ENCODE data around the gene C22orf23.

The C22orf23 gene

DNA sequence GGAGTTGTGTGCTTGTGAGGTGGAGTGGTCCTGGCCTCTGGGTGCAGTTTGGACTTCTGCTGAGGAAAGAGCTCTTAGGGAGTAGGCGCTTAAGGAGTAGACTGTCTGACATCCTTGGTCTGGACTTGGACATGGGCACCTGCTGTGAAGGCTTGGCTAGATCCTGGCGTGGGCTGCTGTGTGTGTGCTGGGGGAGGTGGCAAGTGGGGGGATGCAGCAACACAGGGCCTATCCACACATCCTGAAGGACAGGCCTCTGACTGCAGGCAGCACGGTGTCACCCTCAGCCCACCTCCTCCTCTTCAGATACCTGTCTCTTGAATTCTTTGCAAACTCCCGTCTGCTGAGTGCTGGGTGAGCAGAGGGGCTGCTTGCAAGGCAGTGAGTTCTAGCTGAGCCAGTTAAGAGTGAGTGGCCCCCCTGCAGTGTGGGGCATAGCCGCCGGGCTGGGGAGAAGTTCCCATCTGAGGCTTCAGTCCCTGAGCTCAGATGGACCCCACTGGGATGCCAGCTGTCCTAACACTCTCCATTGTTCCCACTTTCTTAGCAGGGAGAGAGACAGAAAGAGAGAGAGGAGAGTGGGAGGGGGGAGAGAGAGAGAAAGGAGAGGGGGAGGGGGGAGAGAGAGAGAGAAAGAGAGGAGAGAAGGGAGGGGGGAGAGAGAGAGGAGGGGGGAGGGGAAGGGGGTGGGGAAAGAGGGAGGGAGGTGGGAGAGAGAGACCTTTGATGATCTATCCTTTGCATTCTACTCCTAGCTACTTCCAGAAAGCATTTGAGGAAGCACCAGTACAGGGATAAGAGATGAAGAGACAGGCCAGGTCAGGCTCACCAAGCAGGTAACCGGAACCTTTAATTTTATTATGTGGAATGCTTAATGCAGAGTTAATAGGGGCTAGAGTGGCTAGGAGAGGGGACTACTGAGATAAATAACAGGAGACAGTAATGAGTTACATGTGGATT, 18.4 kb upstream of the C22orf23 start:
- no peaks in the 10 kb centered on the region for H3K9me3 ChIP-seq (ENCODE audit: control insufficient read depth, insufficient read depth, low read depth, low read length)
- CTCF ChIA-PET, result interaction anchor here (0.6 to 2.3 kb wide), 6 partner anchors 18 to 329 kb away, joined by 3 to 14 read pairs (median 4); no protein-coding TSS in a partner anchor
- H3K4me1 ChIP-seq (ENCODE audit: control insufficient read depth, insufficient read depth, low read length), result no peaks in the 10 kb centered on the region
- H3K36me3 ChIP-seq (ENCODE audit: control insufficient read depth in 2 of 2, insufficient read depth in 1 of 2, low read length in 2 of 2), result peaks cover 0 to 37% of the 10 kb centered on the region in 2 experiments; a peak in 2 of 3 replicates
- H3K27ac ChIP-seq (ENCODE audit: extremely low read depth, low read depth, low read length), result no peak overlapping the region
- H3K4me3 ChIP-seq (ENCODE audit: low read depth, low read length), result no peak overlapping the region
- POLR2A ChIA-PET, result interaction anchor here (0.6 to 0.9 kb wide), 3 partner anchors 26 to 66 kb away, joined by 3 to 4 read pairs (median 3); no protein-coding TSS in a partner anchor
- peak; percentile 91 for TF ChIP-seq ZIC2 (tag by site-specific recombination; IDR thresholded peaks at IDR 0.05)
- TF ChIP-seq, protein P1, sequence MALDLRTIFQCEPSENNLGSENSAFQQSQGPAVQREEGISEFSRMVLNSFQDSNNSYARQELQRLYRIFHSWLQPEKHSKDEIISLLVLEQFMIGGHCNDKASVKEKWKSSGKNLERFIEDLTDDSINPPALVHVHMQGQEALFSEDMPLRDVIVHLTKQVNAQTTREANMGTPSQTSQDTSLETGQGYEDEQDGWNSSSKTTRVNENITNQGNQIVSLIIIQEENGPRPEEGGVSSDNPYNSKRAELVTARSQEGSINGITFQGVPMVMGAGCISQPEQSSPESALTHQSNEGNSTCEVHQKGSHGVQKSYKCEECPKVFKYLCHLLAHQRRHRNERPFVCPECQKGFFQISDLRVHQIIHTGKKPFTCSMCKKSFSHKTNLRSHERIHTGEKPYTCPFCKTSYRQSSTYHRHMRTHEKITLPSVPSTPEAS (tag by site-specific recombination; IDR thresholded peaks at IDR 0.05), result no peak
- TF ChIP-seq ZNF211 (tag by site-specific recombination; IDR thresholded peaks at IDR 0.05; ENCODE audit: low read depth), result no peak
- TF ChIP-seq ZNF600 (tag by site-specific recombination; IDR thresholded peaks at IDR 0.05), result peak; percentile 67; the same call in 1 of the 2 replicates
- TF ChIP-seq ZNF274 (IDR thresholded peaks at IDR 0.05; ENCODE audit: low read length), result no peak
- TF ChIP-seq ZNF274 (tag by site-specific recombination; IDR thresholded peaks at IDR 0.05; ENCODE audit: borderline replicate concordance), result no peak
- no peak for TF ChIP-seq ZBTB8A (tag by site-specific recombination; IDR thresholded peaks at IDR 0.05)
- TF ChIP-seq, protein P2, sequence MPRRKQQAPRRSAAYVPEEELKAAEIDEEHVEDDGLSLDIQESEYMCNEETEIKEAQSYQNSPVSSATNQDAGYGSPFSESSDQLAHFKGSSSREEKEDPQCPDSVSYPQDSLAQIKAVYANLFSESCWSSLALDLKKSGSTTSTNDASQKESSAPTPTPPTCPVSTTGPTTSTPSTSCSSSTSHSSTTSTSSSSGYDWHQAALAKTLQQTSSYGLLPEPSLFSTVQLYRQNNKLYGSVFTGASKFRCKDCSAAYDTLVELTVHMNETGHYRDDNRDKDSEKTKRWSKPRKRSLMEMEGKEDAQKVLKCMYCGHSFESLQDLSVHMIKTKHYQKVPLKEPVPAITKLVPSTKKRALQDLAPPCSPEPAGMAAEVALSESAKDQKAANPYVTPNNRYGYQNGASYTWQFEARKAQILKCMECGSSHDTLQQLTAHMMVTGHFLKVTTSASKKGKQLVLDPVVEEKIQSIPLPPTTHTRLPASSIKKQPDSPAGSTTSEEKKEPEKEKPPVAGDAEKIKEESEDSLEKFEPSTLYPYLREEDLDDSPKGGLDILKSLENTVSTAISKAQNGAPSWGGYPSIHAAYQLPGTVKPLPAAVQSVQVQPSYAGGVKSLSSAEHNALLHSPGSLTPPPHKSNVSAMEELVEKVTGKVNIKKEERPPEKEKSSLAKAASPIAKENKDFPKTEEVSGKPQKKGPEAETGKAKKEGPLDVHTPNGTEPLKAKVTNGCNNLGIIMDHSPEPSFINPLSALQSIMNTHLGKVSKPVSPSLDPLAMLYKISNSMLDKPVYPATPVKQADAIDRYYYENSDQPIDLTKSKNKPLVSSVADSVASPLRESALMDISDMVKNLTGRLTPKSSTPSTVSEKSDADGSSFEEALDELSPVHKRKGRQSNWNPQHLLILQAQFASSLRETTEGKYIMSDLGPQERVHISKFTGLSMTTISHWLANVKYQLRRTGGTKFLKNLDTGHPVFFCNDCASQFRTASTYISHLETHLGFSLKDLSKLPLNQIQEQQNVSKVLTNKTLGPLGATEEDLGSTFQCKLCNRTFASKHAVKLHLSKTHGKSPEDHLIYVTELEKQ (tag by site-specific recombination; IDR thresholded peaks at IDR 0.05; ENCODE audit: borderline replicate concordance), result no peak
- TF ChIP-seq ZNF596 (tag by site-specific recombination; IDR thresholded peaks at IDR 0.05), result peak; percentile 7; the same call in 1 of the 2 replicates
- no peak for TF ChIP-seq SCRT2 (tag by site-specific recombination; IDR thresholded peaks at IDR 0.05)
- TF ChIP-seq KLF1 (tag by site-specific recombination; IDR thresholded peaks at IDR 0.05), result no peak
- TF ChIP-seq, protein P3, sequence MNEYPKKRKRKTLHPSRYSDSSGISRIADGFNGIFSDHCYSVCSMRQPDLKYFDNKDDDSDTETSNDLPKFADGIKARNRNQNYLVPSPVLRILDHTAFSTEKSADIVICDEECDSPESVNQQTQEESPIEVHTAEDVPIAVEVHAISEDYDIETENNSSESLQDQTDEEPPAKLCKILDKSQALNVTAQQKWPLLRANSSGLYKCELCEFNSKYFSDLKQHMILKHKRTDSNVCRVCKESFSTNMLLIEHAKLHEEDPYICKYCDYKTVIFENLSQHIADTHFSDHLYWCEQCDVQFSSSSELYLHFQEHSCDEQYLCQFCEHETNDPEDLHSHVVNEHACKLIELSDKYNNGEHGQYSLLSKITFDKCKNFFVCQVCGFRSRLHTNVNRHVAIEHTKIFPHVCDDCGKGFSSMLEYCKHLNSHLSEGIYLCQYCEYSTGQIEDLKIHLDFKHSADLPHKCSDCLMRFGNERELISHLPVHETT (tag by site-specific recombination; IDR thresholded peaks at IDR 0.05), result no peak
- TF ChIP-seq KLF7 (tag by site-specific recombination; IDR thresholded peaks at IDR 0.05; ENCODE audit: borderline replicate concordance), result no peak
- TF ChIP-seq GLIS1 (tag by site-specific recombination; IDR thresholded peaks at IDR 0.05), result peak; percentile 55; the same call in 1 of the 2 replicates
- TF ChIP-seq ZBTB48 (tag by site-specific recombination; IDR thresholded peaks at IDR 0.05), result no peak
- TF ChIP-seq, protein P4, sequence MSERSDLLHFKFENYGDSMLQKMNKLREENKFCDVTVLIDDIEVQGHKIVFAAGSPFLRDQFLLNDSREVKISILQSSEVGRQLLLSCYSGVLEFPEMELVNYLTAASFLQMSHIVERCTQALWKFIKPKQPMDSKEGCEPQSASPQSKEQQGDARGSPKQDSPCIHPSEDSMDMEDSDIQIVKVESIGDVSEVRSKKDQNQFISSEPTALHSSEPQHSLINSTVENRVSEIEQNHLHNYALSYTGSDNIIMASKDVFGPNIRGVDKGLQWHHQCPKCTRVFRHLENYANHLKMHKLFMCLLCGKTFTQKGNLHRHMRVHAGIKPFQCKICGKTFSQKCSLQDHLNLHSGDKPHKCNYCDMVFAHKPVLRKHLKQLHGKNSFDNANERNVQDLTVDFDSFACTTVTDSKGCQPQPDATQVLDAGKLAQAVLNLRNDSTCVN (tag by site-specific recombination; optimal IDR thresholded peaks at IDR 0.05), result no peak
- no peak for TF ChIP-seq ZNF777 (tag by site-specific recombination; IDR thresholded peaks at IDR 0.05; ENCODE audit: borderline replicate concordance)
- TF ChIP-seq, protein P5, sequence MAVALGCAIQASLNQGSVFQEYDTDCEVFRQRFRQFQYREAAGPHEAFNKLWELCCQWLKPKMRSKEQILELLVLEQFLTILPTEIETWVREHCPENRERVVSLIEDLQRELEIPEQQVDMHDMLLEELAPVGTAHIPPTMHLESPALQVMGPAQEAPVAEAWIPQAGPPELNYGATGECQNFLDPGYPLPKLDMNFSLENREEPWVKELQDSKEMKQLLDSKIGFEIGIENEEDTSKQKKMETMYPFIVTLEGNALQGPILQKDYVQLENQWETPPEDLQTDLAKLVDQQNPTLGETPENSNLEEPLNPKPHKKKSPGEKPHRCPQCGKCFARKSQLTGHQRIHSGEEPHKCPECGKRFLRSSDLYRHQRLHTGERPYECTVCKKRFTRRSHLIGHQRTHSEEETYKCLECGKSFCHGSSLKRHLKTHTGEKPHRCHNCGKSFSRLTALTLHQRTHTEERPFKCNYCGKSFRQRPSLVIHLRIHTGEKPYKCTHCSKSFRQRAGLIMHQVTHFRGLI (tag by site-specific recombination; IDR thresholded peaks at IDR 0.05), result no peak
- TF ChIP-seq SP2 (tag by site-specific recombination; IDR thresholded peaks at IDR 0.05), result no peak
- no peak for TF ChIP-seq ZNF335 (tag by site-specific recombination; conservative IDR thresholded peaks at IDR 0.05)
- TF ChIP-seq ZNF311 (tag by site-specific recombination; IDR thresholded peaks at IDR 0.05; ENCODE audit: borderline replicate concordance), result no peak
- TF ChIP-seq ZNF324 (tag by site-specific recombination; IDR thresholded peaks at IDR 0.05), result no peak
- no peak for TF ChIP-seq ZFP37 (tag by site-specific recombination; IDR thresholded peaks at IDR 0.05)
- TF ChIP-seq ZNF133 (tag by site-specific recombination; IDR thresholded peaks at IDR 0.05), result no peak
- no peak for TF ChIP-seq GFI1B (tag by site-specific recombination; IDR thresholded peaks at IDR 0.05)
- TF ChIP-seq, protein P6, sequence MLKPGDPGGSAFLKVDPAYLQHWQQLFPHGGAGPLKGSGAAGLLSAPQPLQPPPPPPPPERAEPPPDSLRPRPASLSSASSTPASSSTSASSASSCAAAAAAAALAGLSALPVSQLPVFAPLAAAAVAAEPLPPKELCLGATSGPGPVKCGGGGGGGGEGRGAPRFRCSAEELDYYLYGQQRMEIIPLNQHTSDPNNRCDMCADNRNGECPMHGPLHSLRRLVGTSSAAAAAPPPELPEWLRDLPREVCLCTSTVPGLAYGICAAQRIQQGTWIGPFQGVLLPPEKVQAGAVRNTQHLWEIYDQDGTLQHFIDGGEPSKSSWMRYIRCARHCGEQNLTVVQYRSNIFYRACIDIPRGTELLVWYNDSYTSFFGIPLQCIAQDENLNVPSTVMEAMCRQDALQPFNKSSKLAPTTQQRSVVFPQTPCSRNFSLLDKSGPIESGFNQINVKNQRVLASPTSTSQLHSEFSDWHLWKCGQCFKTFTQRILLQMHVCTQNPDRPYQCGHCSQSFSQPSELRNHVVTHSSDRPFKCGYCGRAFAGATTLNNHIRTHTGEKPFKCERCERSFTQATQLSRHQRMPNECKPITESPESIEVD (tag by site-specific recombination; IDR thresholded peaks at IDR 0.05), result no peak
